KOPT-K1 (cell line): Measurements from ENCODE around the gene ALPL.
"Not testable (repeated sequence)": the region's sequence is repeated elsewhere in the genome, so short reads cannot be mapped to it uniquely, and the experiment has no call there.

Experiments
- H3K27ac ChIP-seq: fragments of 200-600 bp; sonication (generic); 2 replicates; pipeline ENCODE4 v1.5.1; 2016; ENCODE audit warnings: antibody characterized with exemption, mild to moderate bottlenecking, low read depth, low read length; ENCODE audit not compliant: poor library complexity, severe bottlenecking
- H3K36me3 ChIP-seq: fragments of 200-600 bp; sonication (generic); 2 replicates; pipeline ENCODE4 v1.5.1; 2017; ENCODE audit warnings: antibody characterized with exemption, mild to moderate bottlenecking, low read length, moderate library complexity; ENCODE audit not compliant: insufficient read depth
- H3K9me3 ChIP-seq: fragments of 200-600 bp; sonication (generic); 2 replicates; pipeline ENCODE4 v1.5.1; 2017; ENCODE audit warnings: antibody characterized with exemption, low read length, mild to moderate bottlenecking; ENCODE audit not compliant: insufficient read depth, poor library complexity, severe bottlenecking

The ALPL gene

DNA sequence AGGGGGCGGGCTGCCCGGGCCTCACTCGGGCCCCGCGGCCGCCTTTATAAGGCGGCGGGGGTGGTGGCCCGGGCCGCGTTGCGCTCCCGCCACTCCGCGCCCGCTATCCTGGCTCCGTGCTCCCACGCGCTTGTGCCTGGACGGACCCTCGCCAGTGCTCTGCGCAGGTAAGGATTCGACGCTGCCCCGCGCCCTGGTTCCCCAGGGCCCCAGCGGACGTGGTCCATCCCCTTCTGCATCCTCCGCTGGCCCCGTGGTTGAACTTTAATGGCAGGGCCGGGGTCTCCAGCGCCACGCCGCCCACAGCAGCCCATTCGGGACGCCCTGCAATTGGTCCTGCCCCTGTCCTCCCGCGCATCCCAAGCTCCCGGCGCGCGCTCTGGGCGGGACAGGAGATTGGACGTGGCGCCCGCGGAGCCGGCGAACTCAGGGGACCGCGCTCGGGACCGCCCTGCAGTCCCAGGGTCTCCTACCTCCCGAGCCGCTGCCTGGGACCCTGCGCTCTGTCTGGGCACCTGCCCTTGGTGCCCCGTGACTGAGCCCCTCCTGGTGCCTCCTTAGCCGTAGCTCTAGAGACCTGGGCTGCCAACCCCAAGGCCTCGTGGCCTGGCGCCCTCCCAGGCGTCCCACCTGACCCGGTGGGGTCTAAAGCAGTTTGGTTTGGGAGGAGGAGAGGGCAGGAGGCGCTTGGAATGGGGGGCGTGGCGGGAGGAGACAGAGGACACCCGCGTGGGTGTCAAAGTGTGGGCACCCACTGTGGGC lies at the start of gene ALPL:
Gene ALPL (plus strand): TSS at position 73 of the 762 bp plus-strand sequence. CDS start 44,659 bp downstream, outside the sequence.
- no peaks in the 10 kb centered on the region for H3K9me3 ChIP-seq
- no peaks in the 10 kb centered on the region for H3K36me3 ChIP-seq
- no peak within 1 kb of the TSS for H3K27ac ChIP-seq

DNA sequence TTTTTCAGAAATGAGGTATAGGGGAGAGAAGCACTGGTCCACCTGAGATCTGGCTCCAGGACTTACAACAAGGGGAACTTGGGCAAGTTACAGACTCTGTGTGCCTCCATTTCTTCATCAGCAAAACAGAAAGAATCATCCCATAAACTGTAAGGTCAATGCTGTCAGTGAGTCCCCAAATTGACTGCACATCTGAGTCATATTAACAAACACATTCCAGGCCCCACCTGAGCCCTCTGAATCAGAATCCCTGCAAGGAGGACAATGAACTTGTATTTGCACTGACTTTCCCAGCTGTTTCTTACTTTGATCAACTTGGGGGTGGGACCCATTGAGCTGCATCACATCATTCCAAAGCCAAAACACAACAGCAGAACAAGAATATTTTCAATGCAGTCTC lies 44.1 kb upstream of the ALPL start:
- H3K27ac ChIP-seq, H3K36me3 ChIP-seq, H3K9me3 ChIP-seq: not testable (repeated sequence)

DNA sequence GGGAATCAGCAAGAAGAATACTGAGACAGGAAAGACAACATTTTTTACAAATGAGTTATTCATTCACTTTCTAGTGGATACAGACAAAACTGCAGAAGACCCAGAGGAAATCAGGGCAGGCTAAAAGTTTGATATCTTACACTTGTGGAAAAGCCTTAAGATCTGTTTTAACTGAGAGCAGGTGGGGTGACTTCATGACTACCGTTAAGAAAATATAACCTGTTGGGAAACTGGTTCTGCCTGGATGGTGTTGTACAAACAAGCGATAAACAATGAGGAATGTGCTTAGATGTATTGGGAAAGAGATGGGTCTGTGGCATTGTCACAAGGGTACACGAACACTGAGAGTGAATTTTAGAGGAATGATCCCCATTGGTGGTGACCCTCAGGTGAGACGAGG lies 41.3 kb upstream of the ALPL start:
- not testable (repeated sequence) for H3K36me3 ChIP-seq, H3K27ac ChIP-seq, H3K9me3 ChIP-seq

DNA sequence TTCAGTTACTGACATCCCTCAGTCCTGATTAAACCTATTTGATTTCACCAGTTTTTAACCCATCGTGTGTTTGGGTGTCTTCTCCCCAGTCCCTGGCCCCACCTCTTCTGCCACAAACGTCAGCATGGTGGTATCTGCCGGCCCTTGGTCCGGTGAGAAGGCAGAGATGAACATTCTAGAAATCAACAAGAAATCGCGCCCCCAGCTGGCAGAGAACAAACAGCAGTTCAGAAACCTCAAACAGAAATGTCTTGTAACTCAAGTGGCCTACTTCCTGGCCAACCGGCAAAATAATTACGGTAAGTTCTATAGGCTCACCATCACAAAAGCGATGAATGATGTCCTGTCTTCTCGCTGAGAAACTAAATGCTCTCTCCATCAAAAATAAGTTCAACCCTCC lies 40.6 kb upstream of the ALPL start:
- Histone ChIP-seq H3K27ac (no peak overlapping the region), H3K9me3 (no peaks in the 10 kb centered on the region), H3K36me3 (no peaks in the 10 kb centered on the region)

DNA sequence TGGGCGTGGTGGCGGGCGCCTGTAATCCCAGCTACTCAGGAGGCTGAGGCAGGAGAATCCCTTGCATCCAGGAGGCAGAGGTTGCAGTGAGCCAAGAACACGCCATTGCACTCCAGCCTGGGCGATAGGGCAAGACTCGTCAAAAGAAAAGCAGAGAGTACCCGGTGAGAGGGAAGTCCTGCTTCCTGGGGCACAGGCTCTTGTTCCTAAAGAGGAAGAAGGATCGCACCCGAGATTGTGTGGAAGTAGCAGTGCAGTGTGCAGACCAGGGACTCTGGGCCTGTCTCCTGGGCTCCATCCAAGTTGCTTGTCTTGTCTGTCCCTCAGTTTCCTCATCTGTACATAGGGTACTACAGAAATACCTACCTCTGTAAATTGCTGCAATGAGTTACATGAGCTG lies 39.6 kb upstream of the ALPL start:
- no peak overlapping the region for H3K27ac ChIP-seq
- H3K36me3 ChIP-seq, result no peaks in the 10 kb centered on the region
- H3K9me3 ChIP-seq, result no peaks in the 10 kb centered on the region

DNA sequence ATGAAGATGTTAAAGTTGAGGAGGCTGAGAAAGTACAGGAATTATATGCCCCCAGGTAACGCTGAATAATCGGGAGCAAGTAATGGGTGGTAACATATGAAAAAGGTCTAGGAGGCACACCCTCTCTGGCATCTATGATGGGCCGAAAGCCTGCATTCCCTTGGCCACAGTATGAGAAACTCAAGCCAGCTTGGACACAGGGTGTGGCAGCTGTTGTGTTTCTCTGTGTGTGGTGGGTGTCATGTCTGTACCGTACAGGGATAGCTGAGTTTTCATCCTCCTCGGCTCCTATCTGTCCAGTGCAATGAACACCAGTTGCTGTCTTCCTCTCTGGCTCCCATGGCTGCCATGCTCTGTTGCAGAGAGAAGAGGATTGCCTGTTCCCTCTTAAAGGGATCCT lies 36.4 kb upstream of the ALPL start:
- H3K9me3 ChIP-seq, result no peaks in the 10 kb centered on the region
- H3K36me3 ChIP-seq, result no peaks in the 10 kb centered on the region
- H3K27ac ChIP-seq, result no peak overlapping the region

DNA sequence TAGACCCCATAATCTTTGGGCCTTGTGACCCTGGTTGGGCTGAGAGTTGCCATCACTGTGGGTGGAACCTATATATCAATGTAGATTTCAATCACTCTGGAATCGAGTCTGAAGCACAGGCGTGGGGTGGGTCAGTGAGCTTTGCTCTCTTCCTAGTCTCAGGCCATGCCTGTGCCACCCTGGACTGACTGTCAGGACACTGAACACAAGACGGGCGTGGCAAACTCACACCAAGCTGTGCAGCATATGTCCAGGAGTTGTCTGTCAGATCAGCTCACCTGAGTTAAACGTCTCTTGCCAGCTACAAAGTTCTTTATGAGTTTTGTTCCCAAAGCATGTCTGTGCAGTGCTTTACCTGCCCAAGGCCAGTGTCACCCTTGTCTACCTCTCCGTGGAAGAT lies 30.9 kb upstream of the ALPL start:
- no peaks in the 10 kb centered on the region for H3K9me3 ChIP-seq
- H3K36me3 ChIP-seq, result no peaks in the 10 kb centered on the region
- no peak overlapping the region for H3K27ac ChIP-seq

DNA sequence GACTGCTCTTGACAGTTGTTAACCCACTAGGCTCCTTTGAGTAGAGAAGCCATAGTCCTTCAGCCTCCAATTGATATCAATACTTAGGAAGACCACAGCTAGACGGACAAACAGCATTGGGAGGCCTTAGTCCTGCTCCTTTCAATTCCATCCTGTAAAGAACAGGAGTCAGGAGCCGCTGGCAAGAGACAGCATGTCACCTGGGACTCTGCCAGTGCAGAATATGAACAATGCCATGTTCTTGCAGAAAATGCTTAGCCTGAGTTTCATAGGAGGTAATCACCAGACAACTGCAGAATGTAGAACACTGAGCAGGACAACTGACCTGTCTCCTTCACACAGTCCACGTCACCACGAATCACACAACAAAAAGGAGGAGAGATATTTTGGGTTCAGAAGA lies 25.3 kb upstream of the ALPL start:
- not testable (repeated sequence) for H3K9me3 ChIP-seq, H3K36me3 ChIP-seq, H3K27ac ChIP-seq

DNA sequence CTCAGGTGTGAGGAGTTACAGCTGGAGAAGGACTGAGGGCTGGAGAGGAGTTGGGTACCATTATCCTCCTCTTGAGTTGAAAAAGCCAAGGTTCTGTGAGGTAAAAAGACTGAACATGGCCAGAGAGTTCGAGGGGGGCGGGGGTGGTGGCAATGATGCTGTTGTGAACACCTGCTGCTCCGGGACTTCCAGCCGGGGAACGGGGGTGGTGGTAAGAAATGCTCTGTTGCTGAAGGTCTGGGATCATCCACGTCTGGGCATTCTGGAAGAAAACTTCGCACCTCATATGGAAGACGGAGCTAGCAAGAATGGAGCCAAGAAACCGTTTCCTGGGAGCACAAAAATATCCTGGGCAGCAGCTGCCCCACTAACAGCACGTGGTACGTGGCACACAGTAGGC lies 20.1 kb upstream of the ALPL start:
- no peak overlapping the region for H3K27ac ChIP-seq
- H3K36me3 ChIP-seq, result no peaks in the 10 kb centered on the region
- H3K9me3 ChIP-seq, result peaks cover 12% of the 10 kb centered on the region

DNA sequence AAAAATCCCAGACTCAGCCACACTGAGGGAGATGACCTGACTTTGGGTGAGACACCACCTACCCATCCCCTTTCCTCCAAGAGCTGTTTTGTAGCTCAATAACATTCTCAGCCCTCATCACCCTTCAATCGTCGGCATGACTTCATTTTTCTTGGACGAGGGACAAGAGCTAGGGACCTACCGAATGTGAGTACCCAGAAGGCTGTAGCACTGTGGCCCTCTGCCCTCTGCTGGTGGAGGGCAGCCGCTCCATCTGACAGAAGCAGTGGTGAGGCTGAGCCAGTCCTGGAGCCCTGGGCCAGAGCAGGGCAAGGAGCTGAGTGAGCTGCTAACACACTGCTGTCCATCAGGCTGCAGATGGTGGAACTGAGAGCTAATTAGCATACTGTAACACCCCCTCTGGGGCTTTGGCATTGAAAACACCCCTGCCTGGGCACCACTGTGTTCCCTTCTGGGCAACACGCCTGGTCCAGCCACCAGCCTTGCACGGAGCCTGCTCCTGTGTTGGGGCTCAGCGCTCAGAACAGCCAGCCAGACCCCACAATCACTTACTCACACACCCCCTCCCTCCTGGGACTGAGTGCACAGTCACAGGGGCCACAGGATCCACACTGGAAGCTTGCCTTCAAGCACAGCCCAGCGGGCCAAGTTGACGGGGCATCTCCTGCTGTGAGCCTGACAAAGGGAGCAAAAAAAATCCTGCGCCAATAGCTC lies 18.3 kb upstream of the ALPL start:
- Histone ChIP-seq H3K9me3 (peaks cover 12% of the 10 kb centered on the region), H3K27ac (no peak overlapping the region), H3K36me3 (no peaks in the 10 kb centered on the region)

DNA sequence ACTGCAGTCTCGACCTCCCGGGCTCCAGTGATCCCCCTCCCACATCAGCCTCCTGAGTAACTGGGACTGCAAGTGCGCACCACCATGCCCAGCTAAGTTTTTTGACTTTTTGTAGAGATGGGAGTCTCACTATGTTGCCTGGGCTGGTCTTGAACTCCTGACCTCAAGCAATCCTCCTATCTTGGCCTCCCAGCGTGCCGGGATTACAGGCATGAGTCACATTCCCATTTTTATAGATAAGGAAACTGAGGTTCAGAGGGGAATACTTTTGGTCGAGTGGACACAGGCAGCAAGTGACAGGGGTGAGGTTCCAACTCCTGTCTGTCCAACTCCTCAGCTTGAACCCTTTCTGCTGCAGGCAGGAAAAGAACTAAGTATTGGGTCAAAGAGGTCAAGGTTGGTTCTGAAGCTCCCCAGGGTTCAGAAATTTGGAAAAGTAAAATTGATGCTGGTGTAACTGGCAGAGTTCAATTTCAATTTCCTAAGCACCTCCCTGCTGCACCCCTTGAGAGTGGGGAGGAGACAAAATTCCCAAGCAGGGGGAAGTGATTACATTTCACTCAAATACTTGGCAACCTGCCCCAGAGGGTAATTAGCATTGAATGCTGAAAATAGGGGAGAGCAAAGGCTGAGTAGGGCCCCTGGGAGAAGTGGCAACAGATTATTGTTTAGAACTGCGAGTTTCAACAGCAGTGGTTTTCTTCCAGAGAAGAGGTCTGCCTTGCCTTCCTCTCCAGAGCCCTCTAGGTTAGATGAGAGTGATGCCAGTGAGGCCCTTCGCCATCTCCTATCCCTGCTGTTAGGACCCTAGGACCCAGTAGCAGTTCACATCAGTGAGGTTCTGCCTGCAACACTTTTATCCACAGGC lies 17.5 kb upstream of the ALPL start:
- Histone ChIP-seq H3K36me3 (no peaks in the 10 kb centered on the region), H3K27ac (no peak overlapping the region), H3K9me3 (peaks cover 12% of the 10 kb centered on the region)

DNA sequence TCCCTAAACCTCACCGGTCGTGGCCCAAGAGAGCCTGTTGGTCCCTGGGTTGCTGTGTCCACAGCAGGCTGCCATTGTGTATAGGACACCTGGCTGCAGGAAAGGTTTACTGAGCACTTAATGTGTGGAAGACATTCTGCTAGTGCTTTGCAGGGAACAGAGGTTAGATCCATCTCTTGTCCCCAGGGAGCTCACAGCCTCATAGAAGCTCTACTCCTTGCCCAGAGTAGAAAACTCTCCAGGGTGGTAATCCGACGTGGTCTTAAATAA lies 16.9 kb upstream of the ALPL start:
- Histone ChIP-seq H3K36me3 (no peaks in the 10 kb centered on the region), H3K27ac (no peak overlapping the region), H3K9me3 (peaks cover 12% of the 10 kb centered on the region)

DNA sequence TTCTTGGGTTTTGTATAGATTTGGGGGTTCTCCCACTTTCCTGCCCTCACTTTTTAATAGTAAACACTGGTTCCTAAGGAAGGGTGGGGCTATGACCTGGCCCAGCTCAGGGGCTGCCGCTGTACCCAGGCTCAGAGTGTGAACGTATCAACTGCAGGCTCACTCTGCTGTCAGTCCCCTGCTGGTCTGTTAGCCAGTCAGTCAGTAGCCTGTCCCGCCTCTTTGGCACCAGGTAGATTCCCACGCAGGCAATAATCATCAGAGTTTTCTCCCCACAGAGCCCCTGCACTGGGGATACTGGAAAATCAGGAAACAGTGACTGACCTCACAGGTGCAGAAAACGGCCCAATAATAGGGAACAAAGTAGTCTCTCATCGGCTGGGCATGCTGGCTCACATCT lies 15.0 kb upstream of the ALPL start:
- Histone ChIP-seq H3K9me3 (peaks cover 12% of the 10 kb centered on the region), H3K27ac (no peak overlapping the region), H3K36me3 (no peaks in the 10 kb centered on the region)

DNA sequence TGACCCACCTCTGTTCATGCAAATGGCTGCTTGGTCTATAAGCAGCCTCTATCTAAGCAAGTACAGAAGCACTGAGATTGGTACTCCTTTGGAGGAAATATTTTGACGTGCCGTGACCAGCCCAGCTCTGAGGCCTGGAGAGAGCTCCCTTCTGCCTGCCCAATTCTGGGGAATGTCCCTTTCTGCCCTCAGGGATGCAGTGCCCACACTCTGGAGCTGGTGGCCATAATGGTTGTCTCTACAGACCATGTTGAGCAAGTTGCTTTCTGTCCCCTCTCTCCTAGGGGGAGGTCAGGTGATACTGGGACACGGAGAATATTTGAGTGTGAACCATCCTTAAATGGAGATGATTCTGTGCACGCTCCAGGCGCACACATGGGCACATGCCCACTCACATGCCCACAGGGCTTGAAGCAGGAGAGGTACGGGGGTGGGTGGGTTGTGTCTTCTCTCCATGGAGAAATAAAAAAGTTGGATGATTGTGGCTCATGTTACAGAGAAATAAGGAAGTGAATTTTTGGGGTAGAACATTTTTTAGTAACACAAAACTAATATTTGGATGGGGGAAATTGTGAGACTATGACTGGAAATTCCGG lies 13.9 kb upstream of the ALPL start:
- H3K27ac ChIP-seq, result no peak overlapping the region
- peaks cover 8% of the 10 kb centered on the region for H3K9me3 ChIP-seq
- no peaks in the 10 kb centered on the region for H3K36me3 ChIP-seq

DNA sequence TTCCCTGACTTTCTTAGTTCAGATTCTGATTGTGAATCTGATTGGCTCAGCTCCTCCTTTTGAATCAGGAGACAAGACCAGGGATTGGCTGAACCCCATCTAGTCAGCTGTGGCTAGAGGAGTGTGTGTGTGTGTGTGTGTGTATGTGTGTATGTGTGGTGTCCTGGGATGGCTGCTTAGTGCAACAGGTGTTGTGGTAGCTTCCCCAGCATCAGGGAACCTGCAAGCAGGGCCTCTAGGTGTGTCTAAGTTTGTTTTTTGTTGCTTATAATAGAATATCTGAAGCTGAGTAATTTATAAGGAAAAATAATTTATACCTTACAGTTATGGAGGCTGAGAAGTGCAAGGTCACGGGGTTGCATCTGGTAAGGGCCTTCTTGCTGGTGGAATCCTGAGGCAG lies 13.2 kb upstream of the ALPL start:
- Histone ChIP-seq H3K36me3 (no peaks in the 10 kb centered on the region), H3K9me3 (peaks cover under 1% of the 10 kb centered on the region), H3K27ac (no peak overlapping the region)
